Smooth muscle cell (in vitro differentiated cells): Measurements from ENCODE around the gene MACROD2. TPM values are rescaled to one million over a fixed set of nuclear protein-coding genes. Genes with fewer than 3 reads are reported as not detected.

Experiments
- DNase-seq: peaks from one replicate; lab custom pipeline; 2025; ENCODE audit not compliant: unreplicated experiment; lab: John Stamatoyannopoulos, UW
- H2AFZ ChIP-seq: fragments of 200-600 bp; sonication (generic); 2 replicates; pipeline ENCODE4 v1.6.0; 2016; ENCODE audit warnings: antibody characterized with exemption, low read depth, mild to moderate bottlenecking
- H3F3A ChIP-seq: fragments of 200-600 bp; sonication (generic); 2 replicates; pipeline ENCODE4 v1.6.0; 2017; ENCODE audit warnings: antibody characterized with exemption, low read depth
- H3K27ac ChIP-seq: fragments of 200-600 bp; sonication (generic); 2 replicates; pipeline ENCODE4 v1.5.1; 2016; ENCODE audit warnings: low read depth, mild to moderate bottlenecking
- H3K27me3 ChIP-seq: fragments of 200-600 bp; sonication (generic); 2 replicates; pipeline ENCODE4 v1.6.1; 2016; ENCODE audit warnings: low read depth, mild to moderate bottlenecking
- H3K36me3 ChIP-seq: fragments of 200-600 bp; sonication (generic); 2 replicates; pipeline ENCODE4 v1.5.1; 2016; ENCODE audit warnings: low read depth
- H3K4me1 ChIP-seq: fragments of 200-600 bp; sonication (generic); 2 replicates; pipeline ENCODE4 v1.5.1; 2016; ENCODE audit warnings: low read depth
- H3K4me2 ChIP-seq: fragments of 200-600 bp; sonication (generic); 2 replicates; pipeline ENCODE4 v1.6.0; 2016; ENCODE audit warnings: mild to moderate bottlenecking
- H3K4me3 ChIP-seq: fragments of 200-600 bp; sonication (generic); 2 replicates; pipeline ENCODE4 v1.5.1; 2016; ENCODE audit warnings: mild to moderate bottlenecking
- H3K79me2 ChIP-seq: fragments of 200-600 bp; sonication (generic); 2 replicates; pipeline ENCODE4 v1.6.0; 2016; ENCODE audit warnings: low read depth, mild to moderate bottlenecking
- H3K9ac ChIP-seq: fragments of 200-600 bp; sonication (generic); 2 replicates; pipeline ENCODE4 v1.6.0; 2016; ENCODE audit warnings: low read depth
- H3K9me3 ChIP-seq: fragments of 200-600 bp; sonication (generic); replicated peaks from 2 replicates; pipeline ENCODE4 v1.5.1; 2016; ENCODE audit warnings: low read depth
- H4K20me1 ChIP-seq: fragments of 200-600 bp; sonication (generic); 2 replicates; pipeline ENCODE4 v1.6.0; 2016; ENCODE audit warnings: low read depth
- CTCF ChIP-seq: fragments of 200-600 bp; sonication (generic); IDR thresholded peaks from 2 replicates; pipeline ENCODE4 v1.5.1; 2017; ENCODE audit warnings: borderline replicate concordance, mild to moderate bottlenecking, antibody characterized with exemption; ENCODE audit not compliant: insufficient read depth, poor library complexity, severe bottlenecking
- WGBS: methylation state at CpG from one replicate; pipeline ENCODE4 v1.1.7; 2016; ENCODE audit warnings: low lambda C conversion rate; 5-methylcytosine and 5-hydroxymethylcytosine counted together
- polyA plus RNA-seq: library from polyadenylated mRNA; unstranded; fragments of >200 nt; fragmentation: Nextera tagmentation; extraction: Ambion mirVana; gene quantifications from 2 replicates; pipeline ENCODE4 v1.2.1, GENCODE V29; 2016
- total RNA-seq: library from RNA; depleted of rRNA; stranded (reverse); fragments of >200 nt; gene quantifications from 2 replicates; pipeline ENCODE4 v1.2.3, GENCODE V29; 2014

Gene MACROD2
- total and polyA plus RNA-seq, 2 experiments from 2014 or later = 0.04 to 0.32 TPM

- no peaks in the 10 kb centered on the region for H3K27me3 ChIP-seq
- no peak overlapping the region for H3K9ac ChIP-seq
- H2AFZ ChIP-seq = no peak overlapping the region
- H3K27ac ChIP-seq = no peak overlapping the region
- no peak for DNase-seq
- no peaks in the 10 kb centered on the region for H3K36me3 ChIP-seq
- H3K4me1 ChIP-seq = no peaks in the 10 kb centered on the region
- H3K4me3 ChIP-seq = no peak overlapping the region
- H3K79me2 ChIP-seq = no peaks in the 10 kb centered on the region
- no peak overlapping the region for H3K4me2 ChIP-seq
- no peak for TF ChIP-seq CTCF
- no peaks in the 10 kb centered on the region for H3K9me3 ChIP-seq
- no peaks in the 10 kb centered on the region for H4K20me1 ChIP-seq
- 90% methylated on average over 2 of the region's 2 CpGs for WGBS
- no peaks in the 10 kb centered on the region for H3F3A ChIP-seq
Observed at GRCh38 chr20:16014436-16014835, 2019.1 kb downstream of the MACROD2 start.

GRCh38 chr20:16017656-16018055 lies 2022.3 kb downstream of the MACROD2 start:
- Histone ChIP-seq H3K27me3 (no peaks in the 10 kb centered on the region), H3K4me3 (no peak overlapping the region), H3K79me2 (no peaks in the 10 kb centered on the region), H3K36me3 (no peaks in the 10 kb centered on the region), H3K4me1 (no peaks in the 10 kb centered on the region), H3K27ac (no peak overlapping the region), H3F3A (no peaks in the 10 kb centered on the region), H4K20me1 (no peaks in the 10 kb centered on the region), H3K9me3 (no peaks in the 10 kb centered on the region), H2AFZ (no peak overlapping the region), H3K4me2 (no peak overlapping the region), H3K9ac (no peak overlapping the region)
- DNase-seq = no peak
- 83% methylated on average over 1 of the region's 1 CpG for WGBS
- no peak for TF ChIP-seq CTCF

GRCh38 chr20:16018881-16019280 lies 2023.6 kb downstream of the MACROD2 start:
- TF ChIP-seq CTCF = no peak
- no peaks in the 10 kb centered on the region for H3K27me3 ChIP-seq
- H3K4me2 ChIP-seq = no peak overlapping the region
- no peak overlapping the region for H2AFZ ChIP-seq
- H3K9ac ChIP-seq = no peak overlapping the region
- DNase-seq = no peak
- H4K20me1 ChIP-seq = no peaks in the 10 kb centered on the region
- no peaks in the 10 kb centered on the region for H3K79me2 ChIP-seq
- no peaks in the 10 kb centered on the region for H3K36me3 ChIP-seq
- no peak overlapping the region for H3K27ac ChIP-seq
- H3F3A ChIP-seq = no peaks in the 10 kb centered on the region
- no peaks in the 10 kb centered on the region for H3K4me1 ChIP-seq
- H3K4me3 ChIP-seq = no peak overlapping the region
- H3K9me3 ChIP-seq = no peaks in the 10 kb centered on the region

- Histone ChIP-seq H2AFZ (no peak overlapping the region), H3K9me3 (no peaks in the 10 kb centered on the region), H3F3A (no peaks in the 10 kb centered on the region), H4K20me1 (no peaks in the 10 kb centered on the region), H3K27me3 (no peaks in the 10 kb centered on the region), H3K79me2 (no peaks in the 10 kb centered on the region), H3K36me3 (no peaks in the 10 kb centered on the region), H3K4me2 (no peak overlapping the region), H3K4me3 (no peak overlapping the region), H3K4me1 (peaks cover 7% of the 10 kb centered on the region), H3K27ac (no peak overlapping the region), H3K9ac (no peak overlapping the region)
- TF ChIP-seq CTCF = no peak
- WGBS = 42% methylated on average over 3 of the region's 3 CpGs
- no peak for DNase-seq
Observed at GRCh38 chr20:16020971-16021370, 2025.7 kb downstream of the MACROD2 start.
